C4-2B (cell line): Measurements from ENCODE around the gene STAG1.

Source experiments
- ZFX ChIP-seq: fragments of 450-650 bp; IDR thresholded peaks from 2 replicates; pipeline ENCODE4 v1.6.1; 2017
- TF ChIP-seq, protein P1 (sequence below): fragments of 450-650 bp; conservative IDR thresholded peaks from 2 replicates; pipeline ENCODE4 v1.5.1; 2017; ENCODE audit warnings: mild to moderate bottlenecking

DNA sequence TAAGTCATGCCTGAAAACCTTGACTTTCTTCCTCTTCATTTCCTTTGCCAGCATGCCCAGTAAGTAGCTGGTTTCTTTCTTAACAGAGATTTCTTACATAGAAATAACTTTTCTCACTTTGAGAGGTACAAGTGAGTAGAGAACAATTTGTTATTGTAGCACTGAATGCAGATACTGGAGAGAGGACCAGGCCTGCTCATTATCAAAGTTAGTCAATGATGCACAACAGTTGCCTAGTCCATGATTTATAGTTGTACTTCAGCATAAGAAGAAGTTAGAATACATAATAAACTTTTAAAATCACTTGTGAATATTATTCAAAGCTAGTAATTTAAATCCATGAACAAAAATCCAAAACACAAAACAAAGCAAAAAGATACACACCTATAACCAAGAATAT, 289.0 kb downstream of the STAG1 start:
- TF ChIP-seq, protein P1, sequence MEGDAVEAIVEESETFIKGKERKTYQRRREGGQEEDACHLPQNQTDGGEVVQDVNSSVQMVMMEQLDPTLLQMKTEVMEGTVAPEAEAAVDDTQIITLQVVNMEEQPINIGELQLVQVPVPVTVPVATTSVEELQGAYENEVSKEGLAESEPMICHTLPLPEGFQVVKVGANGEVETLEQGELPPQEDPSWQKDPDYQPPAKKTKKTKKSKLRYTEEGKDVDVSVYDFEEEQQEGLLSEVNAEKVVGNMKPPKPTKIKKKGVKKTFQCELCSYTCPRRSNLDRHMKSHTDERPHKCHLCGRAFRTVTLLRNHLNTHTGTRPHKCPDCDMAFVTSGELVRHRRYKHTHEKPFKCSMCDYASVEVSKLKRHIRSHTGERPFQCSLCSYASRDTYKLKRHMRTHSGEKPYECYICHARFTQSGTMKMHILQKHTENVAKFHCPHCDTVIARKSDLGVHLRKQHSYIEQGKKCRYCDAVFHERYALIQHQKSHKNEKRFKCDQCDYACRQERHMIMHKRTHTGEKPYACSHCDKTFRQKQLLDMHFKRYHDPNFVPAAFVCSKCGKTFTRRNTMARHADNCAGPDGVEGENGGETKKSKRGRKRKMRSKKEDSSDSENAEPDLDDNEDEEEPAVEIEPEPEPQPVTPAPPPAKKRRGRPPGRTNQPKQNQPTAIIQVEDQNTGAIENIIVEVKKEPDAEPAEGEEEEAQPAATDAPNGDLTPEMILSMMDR = no peak
- TF ChIP-seq ZFX = no peak
